Ovary (tissue), 9 donors: ENCODE measurements around the gene PTPRN2. TPM values are rescaled to one million over a fixed set of nuclear protein-coding genes. Genes with fewer than 3 reads are reported as not detected.

ENCODE experiments used
- DNase-seq, 5 donors: peaks; one replicate each; pipeline ENCODE4 v3.0.0-alpha.2; 2019 to 2020
- H3K27ac ChIP-seq, 2 donors: fragments of 200-600 bp; one replicate each; pipeline versions ENCODE4 v1.5.1 to v1.8.0; 2019 to 2022
- H3K27me3 ChIP-seq: fragments of 200-600 bp; one replicate; pipeline ENCODE4 v1.8.0; 2022
- H3K36me3 ChIP-seq: fragments of 200-600 bp; sonication (generic); one replicate; pipeline ENCODE4 v1.5.1; 2019
- H3K4me1 ChIP-seq: one replicate; pipeline ENCODE4 v1.8.1; 2013; ENCODE audit warnings: mild to moderate bottlenecking, moderate library complexity; ENCODE audit not compliant: insufficient read depth
- H3K4me3 ChIP-seq: fragments of 200-600 bp; sonication (generic); one replicate; pipeline ENCODE4 v1.5.1; 2017
- H3K9me3 ChIP-seq, 2 donors: fragments of 200-600 bp in 1 of 2; sonication (generic) in 1 of 2; one replicate each; pipeline versions ENCODE4 v1.5.1 to v1.8.1; 2013 to 2019; ENCODE audit warnings: mild to moderate bottlenecking in 1 of 2, moderate library complexity in 1 of 2
- CTCF ChIP-seq, 3 donors: fragments of 450-650 bp in 2 of 3; fragments of 200-600 bp in 1 of 3; IDR thresholded peaks; one replicate each; pipeline versions ENCODE4 v1.5.1 to v1.8.0; 2016 to 2022; ENCODE audit warnings: antibody characterized with exemption in 3 of 3, mild to moderate bottlenecking in 1 of 3
- EP300 ChIP-seq: sonication (generic); formaldehyde crosslinking; IDR thresholded peaks from one replicate; pipeline ENCODE4 v1.6.1; 2017; ENCODE audit warnings: antibody characterized with exemption
- POLR2A ChIP-seq: fragments of 450-650 bp; IDR thresholded peaks from one replicate; pipeline ENCODE4 v1.6.1; 2017; ENCODE audit warnings: antibody characterized with exemption, mild to moderate bottlenecking, moderate library complexity
- WGBS, 3 donors: extraction: QIAGEN DNeasy Blood & Tissue Kit in 1 of 3; methylation state at CpG; one replicate each; pipeline versions ENCODE4 v1.1.5 to v1.1.7; 2013 to 2017; 5-methylcytosine and 5-hydroxymethylcytosine counted together
- intact Hi-C, 4 donors: fragments of 100-400 bp; cut with DNase I; formaldehyde crosslinking; loops; one replicate each; pipeline versions ENCODE4 v1.11.0 to v1.15.1; 2022 to 2023
- polyA plus RNA-seq, 2 donors: library from polyadenylated mRNA; stranded (reverse); fragments of 200-250 nt in 1 of 2; fragments of 350-450 nt in 1 of 2; fragmentation: Illumina TruSeq in 1 of 2; extraction: RNeasy Lipid Tissue Mini Kit (QIAGEN cat#74804) in 1 of 2; gene quantifications; one replicate each; pipeline ENCODE4 v1.2.3, GENCODE V29; 2013 to 2014
- total RNA-seq, 7 donors: library from RNA; depleted of rRNA in 2 of 7; stranded (reverse); fragments of >200 nt in 2 of 7; fragmentation: NEBNext Ultra II Directional in 3 of 7; extraction: Animal tissue kit (Norgen Biotek cat#: 25700) in 3 of 7; gene quantifications; one replicate each; pipeline versions ENCODE4 v1.1.0 to v1.2.4, GENCODE V29; 2016 to 2023
- donor health status: DM: no; HTN: no; CAD: no; lungs with moderate emphysema.
- donor health status: DM: no; HTN: no; CAD: no.
- donor health status: Bipolar disorder and iron deficiency.
- donor health status: DM: yes; HTN: yes; CAD: no.
- donor health status: DM: no; HTN: no; CAD: no.
- donor health status: DM: yes; HTN: yes; CAD: no.

Gene PTPRN2
- total and polyA plus RNA-seq, 9 donors, result 3.5 to 11.1 (median 5.9) TPM

DNA sequence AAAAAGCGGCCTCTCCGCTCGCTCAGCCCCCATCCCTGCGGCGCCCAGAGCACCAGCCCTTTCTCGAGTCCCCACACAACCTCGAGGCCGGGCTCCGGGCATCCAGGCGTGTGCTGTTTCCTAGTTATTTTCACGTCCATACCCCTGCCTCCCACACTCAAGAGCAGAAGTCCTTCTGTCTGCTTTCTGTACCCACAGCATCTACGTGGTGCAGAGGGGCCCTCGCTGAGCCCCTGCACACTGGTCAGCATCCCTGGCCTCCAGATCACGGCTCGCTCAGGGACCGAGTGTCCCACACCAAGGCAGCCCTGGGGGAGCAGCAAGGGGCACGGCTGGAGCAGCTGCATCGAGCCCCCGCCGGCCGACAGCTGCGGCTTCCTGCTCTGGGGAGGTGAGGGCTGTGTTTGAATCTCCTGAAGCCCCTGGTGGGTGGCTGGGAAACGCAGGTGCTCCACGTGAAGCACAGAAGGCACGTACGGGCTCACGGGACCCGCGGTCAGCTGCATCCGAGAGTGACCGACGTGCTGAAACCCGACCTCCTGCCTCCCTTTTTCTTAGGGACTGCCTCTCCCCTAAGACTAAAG, 917.8 kb downstream of the PTPRN2 start:
- no peaks in the 10 kb centered on the region for H3K27me3 ChIP-seq
- H3K9me3 ChIP-seq, result no peaks in the 10 kb centered on the region
- H3K36me3 ChIP-seq, result no peaks in the 10 kb centered on the region
- no peak overlapping the region for H3K4me3 ChIP-seq
- H3K27ac ChIP-seq, result no peak overlapping the region
- TF ChIP-seq POLR2A (no peak), EP300 (no peak), CTCF (IDR thresholded peaks at IDR 0.05) (no peak)
- WGBS, 3 donors, result 43 to 51% (median 43%) methylated on average over 33 of the region's 33 CpGs
- H3K4me1 ChIP-seq, result no peaks in the 10 kb centered on the region
- intact Hi-C loops, result no loop called here
- DNase-seq, result peak in 1 of 5 donors; percentile 15

DNA sequence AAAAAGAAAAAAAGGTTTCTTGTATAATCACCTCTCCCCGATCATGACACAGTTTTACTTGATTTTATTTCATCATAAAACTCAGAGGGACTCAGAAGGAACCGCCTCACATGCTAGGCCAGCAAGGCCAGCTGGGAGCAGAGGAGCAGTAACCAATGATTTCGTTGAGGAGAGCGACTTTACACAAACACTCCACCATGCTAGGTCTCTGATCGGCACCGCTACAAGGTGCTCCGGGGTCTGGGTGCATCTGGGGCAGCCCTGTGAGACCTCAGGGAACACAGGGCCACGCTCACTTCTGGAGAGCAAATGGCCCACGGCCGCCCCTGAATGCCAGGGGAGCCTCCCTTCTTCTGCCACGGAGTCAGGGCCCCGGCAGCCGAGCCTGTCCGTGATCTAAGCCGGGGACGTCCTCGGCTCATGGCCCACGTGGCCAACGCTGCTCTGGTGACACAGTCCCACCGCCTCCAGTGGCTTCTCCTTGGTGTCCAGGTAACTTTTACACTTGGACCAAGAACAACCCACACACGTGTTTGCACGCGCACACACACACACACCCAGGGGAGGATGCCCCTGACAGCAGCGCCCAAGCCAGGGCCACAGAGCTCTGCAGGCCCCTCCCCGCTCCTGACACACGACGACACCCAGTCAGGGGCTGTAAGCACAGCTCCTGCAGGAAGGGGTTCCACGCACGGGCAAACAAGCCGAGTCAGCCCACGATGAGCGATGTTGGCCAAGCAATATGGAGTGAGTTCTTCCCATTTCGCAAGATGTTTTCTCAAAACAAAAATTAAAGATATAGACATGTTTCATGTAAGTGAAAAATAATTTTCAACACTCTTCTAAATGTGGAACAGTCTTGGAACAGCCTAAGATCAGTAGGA, 918.5 kb downstream of the PTPRN2 start:
- TF ChIP-seq EP300, result no peak
- no peak for TF ChIP-seq POLR2A
- TF ChIP-seq CTCF (IDR thresholded peaks at IDR 0.05), result no peak
- Histone ChIP-seq H3K9me3 (no peaks in the 10 kb centered on the region), H3K4me1 (no peaks in the 10 kb centered on the region), H3K27me3 (no peaks in the 10 kb centered on the region), H3K27ac (no peak overlapping the region), H3K36me3 (no peaks in the 10 kb centered on the region), H3K4me3 (no peak overlapping the region)
- WGBS, 3 donors, result 84 to 88% (median 85%) methylated on average over 33 of the region's 33 CpGs
- DNase-seq, result peak in 1 of 5 donors; percentile 12
- intact Hi-C loops, result no loop called here

GRCh38 chr7:157668221-157668883, 919.3 kb downstream of the PTPRN2 start:
- TF ChIP-seq EP300 (no peak), POLR2A (no peak), CTCF (IDR thresholded peaks at IDR 0.05) (no peak)
- no peaks in the 10 kb centered on the region for H3K9me3 ChIP-seq
- intact Hi-C loops, result no loop called here
- H3K4me1 ChIP-seq, result no peaks in the 10 kb centered on the region
- no peak overlapping the region for H3K27ac ChIP-seq
- no peak overlapping the region for H3K4me3 ChIP-seq
- no peaks in the 10 kb centered on the region for H3K36me3 ChIP-seq
- no peaks in the 10 kb centered on the region for H3K27me3 ChIP-seq
- 68 to 80% (median 74%) methylated on average over 22 of the region's 22 CpGs for WGBS, 3 donors
- DNase-seq, result no peak

GRCh38 chr7:157667731-157668130, 919.9 kb downstream of the PTPRN2 start:
- peak in 1 of 5 donors; percentile 11 for DNase-seq
- 91 to 94% (median 92%) methylated on average over 19 of the region's 19 CpGs for WGBS, 3 donors
- no peaks in the 10 kb centered on the region for H3K36me3 ChIP-seq
- peaks cover 4% of the 10 kb centered on the region for H3K4me1 ChIP-seq
- H3K9me3 ChIP-seq, result no peaks in the 10 kb centered on the region
- no peak overlapping the region for H3K27ac ChIP-seq
- no peaks in the 10 kb centered on the region for H3K27me3 ChIP-seq
- intact Hi-C loops, result no loop called here
- no peak for TF ChIP-seq CTCF (IDR thresholded peaks at IDR 0.05)
- no peak overlapping the region for H3K4me3 ChIP-seq
